ENCODE results near the gene SEMA4D.

GRCh38 chr9:89441655-89441970, 56.3 kb downstream of the SEMA4D start:
- TF ChIP-seq CTCF (IDR thresholded peaks at IDR 0.05; ENCODE audit: low read depth, low read length): no peak
- no peak for TF ChIP-seq EZH2phosphoT487 (IDR thresholded peaks at IDR 0.05; ENCODE audit: low read depth)
